ENCODE results near the gene MLIP. TPM values are rescaled to one million over a fixed set of nuclear protein-coding genes. Genes with fewer than 3 reads are reported as not detected.

The MLIP gene
- total and polyA plus RNA-seq, 2 experiments from 2014 or later = not detected

DNA sequence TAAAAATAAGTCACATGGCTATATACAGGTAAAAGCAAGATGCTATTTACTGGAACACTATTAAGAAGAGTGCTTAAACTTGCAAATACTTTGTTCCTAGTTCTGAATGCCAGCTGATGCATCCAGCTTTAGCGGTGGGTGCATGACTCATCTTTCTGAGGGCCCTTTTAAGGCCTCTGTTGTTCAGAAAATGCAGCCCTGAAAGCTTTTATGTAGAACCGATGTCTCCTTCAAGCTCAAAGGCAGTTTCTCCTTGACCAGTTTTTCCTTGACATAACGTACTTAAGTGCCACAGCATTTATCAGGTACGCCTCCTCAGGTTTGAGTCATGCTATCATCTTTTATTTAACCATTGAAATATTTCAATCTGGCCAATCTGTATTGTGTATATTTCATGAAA, 82.8 kb downstream of the MLIP start:
- no peaks in the 10 kb centered on the region for H3K9me2 ChIP-seq (ENCODE audit: insufficient read depth)
- no peaks in the 10 kb centered on the region for H3K36me3 ChIP-seq (ENCODE audit: insufficient read depth)
- H4K20me1 ChIP-seq (replicated peaks; ENCODE audit: insufficient read depth) = no peaks in the 10 kb centered on the region
- peak; percentile 68 for ATAC-seq
- no peak overlapping the region for H3K4me3 ChIP-seq
- H3K4me2 ChIP-seq = no peak overlapping the region
- Mint-ChIP-seq H3K4me1 (peaks cover 15% of the 10 kb centered on the region), H3K9me3 (no peaks in the 10 kb centered on the region), H3K27ac (no peak overlapping the region), H3K4me3 (no peak overlapping the region), H3K36me3 (ENCODE audit: low read depth) (no peaks in the 10 kb centered on the region), H3K27me3 (ENCODE audit: insufficient read depth, low read depth, poor library complexity) (no peaks in the 10 kb centered on the region)
- H3K27me3 ChIP-seq (ENCODE audit: insufficient read depth) = no peaks in the 10 kb centered on the region
- no peak overlapping the region for H2AFZ ChIP-seq
- H3K27ac ChIP-seq (ENCODE audit: low read depth) = no peak overlapping the region
- DNase-seq (ENCODE audit: low spot score) = peak; percentile 23
- no peaks in the 10 kb centered on the region for H3F3A ChIP-seq (replicated peaks; ENCODE audit: low read depth)
- H3K79me2 ChIP-seq (replicated peaks; ENCODE audit: insufficient read depth) = no peaks in the 10 kb centered on the region
- TF ChIP-seq EZH2phosphoT487 (IDR thresholded peaks at IDR 0.05; ENCODE audit: unreplicated experiment) (no peak), ZNF114 (CRISPR knock-in tag; IDR thresholded peaks at IDR 0.05) (no peak), STAT1 (IDR thresholded peaks at IDR 0.05; ENCODE audit: unreplicated experiment) (no peak), CREB1 (CRISPR knock-in tag; IDR thresholded peaks at IDR 0.05; ENCODE audit: low read depth) (no peak), EZH2 (IDR thresholded peaks at IDR 0.05; ENCODE audit: low read depth, unreplicated experiment) (no peak)
- TF ChIP-seq, protein P1, sequence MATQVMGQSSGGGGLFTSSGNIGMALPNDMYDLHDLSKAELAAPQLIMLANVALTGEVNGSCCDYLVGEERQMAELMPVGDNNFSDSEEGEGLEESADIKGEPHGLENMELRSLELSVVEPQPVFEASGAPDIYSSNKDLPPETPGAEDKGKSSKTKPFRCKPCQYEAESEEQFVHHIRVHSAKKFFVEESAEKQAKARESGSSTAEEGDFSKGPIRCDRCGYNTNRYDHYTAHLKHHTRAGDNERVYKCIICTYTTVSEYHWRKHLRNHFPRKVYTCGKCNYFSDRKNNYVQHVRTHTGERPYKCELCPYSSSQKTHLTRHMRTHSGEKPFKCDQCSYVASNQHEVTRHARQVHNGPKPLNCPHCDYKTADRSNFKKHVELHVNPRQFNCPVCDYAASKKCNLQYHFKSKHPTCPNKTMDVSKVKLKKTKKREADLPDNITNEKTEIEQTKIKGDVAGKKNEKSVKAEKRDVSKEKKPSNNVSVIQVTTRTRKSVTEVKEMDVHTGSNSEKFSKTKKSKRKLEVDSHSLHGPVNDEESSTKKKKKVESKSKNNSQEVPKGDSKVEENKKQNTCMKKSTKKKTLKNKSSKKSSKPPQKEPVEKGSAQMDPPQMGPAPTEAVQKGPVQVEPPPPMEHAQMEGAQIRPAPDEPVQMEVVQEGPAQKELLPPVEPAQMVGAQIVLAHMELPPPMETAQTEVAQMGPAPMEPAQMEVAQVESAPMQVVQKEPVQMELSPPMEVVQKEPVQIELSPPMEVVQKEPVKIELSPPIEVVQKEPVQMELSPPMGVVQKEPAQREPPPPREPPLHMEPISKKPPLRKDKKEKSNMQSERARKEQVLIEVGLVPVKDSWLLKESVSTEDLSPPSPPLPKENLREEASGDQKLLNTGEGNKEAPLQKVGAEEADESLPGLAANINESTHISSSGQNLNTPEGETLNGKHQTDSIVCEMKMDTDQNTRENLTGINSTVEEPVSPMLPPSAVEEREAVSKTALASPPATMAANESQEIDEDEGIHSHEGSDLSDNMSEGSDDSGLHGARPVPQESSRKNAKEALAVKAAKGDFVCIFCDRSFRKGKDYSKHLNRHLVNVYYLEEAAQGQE (IDR thresholded peaks at IDR 0.05; ENCODE audit: unreplicated experiment) = no peak
- TF ChIP-seq, protein P2, sequence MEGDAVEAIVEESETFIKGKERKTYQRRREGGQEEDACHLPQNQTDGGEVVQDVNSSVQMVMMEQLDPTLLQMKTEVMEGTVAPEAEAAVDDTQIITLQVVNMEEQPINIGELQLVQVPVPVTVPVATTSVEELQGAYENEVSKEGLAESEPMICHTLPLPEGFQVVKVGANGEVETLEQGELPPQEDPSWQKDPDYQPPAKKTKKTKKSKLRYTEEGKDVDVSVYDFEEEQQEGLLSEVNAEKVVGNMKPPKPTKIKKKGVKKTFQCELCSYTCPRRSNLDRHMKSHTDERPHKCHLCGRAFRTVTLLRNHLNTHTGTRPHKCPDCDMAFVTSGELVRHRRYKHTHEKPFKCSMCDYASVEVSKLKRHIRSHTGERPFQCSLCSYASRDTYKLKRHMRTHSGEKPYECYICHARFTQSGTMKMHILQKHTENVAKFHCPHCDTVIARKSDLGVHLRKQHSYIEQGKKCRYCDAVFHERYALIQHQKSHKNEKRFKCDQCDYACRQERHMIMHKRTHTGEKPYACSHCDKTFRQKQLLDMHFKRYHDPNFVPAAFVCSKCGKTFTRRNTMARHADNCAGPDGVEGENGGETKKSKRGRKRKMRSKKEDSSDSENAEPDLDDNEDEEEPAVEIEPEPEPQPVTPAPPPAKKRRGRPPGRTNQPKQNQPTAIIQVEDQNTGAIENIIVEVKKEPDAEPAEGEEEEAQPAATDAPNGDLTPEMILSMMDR (conservative IDR thresholded peaks at IDR 0.05; ENCODE audit: low read depth in 2 of 2) = no peak
- TF ChIP-seq, protein P3, sequence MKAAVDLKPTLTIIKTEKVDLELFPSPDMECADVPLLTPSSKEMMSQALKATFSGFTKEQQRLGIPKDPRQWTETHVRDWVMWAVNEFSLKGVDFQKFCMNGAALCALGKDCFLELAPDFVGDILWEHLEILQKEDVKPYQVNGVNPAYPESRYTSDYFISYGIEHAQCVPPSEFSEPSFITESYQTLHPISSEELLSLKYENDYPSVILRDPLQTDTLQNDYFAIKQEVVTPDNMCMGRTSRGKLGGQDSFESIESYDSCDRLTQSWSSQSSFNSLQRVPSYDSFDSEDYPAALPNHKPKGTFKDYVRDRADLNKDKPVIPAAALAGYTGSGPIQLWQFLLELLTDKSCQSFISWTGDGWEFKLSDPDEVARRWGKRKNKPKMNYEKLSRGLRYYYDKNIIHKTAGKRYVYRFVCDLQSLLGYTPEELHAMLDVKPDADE (IDR thresholded peaks at IDR 0.05) = no peak
- TF ChIP-seq, protein P4, sequence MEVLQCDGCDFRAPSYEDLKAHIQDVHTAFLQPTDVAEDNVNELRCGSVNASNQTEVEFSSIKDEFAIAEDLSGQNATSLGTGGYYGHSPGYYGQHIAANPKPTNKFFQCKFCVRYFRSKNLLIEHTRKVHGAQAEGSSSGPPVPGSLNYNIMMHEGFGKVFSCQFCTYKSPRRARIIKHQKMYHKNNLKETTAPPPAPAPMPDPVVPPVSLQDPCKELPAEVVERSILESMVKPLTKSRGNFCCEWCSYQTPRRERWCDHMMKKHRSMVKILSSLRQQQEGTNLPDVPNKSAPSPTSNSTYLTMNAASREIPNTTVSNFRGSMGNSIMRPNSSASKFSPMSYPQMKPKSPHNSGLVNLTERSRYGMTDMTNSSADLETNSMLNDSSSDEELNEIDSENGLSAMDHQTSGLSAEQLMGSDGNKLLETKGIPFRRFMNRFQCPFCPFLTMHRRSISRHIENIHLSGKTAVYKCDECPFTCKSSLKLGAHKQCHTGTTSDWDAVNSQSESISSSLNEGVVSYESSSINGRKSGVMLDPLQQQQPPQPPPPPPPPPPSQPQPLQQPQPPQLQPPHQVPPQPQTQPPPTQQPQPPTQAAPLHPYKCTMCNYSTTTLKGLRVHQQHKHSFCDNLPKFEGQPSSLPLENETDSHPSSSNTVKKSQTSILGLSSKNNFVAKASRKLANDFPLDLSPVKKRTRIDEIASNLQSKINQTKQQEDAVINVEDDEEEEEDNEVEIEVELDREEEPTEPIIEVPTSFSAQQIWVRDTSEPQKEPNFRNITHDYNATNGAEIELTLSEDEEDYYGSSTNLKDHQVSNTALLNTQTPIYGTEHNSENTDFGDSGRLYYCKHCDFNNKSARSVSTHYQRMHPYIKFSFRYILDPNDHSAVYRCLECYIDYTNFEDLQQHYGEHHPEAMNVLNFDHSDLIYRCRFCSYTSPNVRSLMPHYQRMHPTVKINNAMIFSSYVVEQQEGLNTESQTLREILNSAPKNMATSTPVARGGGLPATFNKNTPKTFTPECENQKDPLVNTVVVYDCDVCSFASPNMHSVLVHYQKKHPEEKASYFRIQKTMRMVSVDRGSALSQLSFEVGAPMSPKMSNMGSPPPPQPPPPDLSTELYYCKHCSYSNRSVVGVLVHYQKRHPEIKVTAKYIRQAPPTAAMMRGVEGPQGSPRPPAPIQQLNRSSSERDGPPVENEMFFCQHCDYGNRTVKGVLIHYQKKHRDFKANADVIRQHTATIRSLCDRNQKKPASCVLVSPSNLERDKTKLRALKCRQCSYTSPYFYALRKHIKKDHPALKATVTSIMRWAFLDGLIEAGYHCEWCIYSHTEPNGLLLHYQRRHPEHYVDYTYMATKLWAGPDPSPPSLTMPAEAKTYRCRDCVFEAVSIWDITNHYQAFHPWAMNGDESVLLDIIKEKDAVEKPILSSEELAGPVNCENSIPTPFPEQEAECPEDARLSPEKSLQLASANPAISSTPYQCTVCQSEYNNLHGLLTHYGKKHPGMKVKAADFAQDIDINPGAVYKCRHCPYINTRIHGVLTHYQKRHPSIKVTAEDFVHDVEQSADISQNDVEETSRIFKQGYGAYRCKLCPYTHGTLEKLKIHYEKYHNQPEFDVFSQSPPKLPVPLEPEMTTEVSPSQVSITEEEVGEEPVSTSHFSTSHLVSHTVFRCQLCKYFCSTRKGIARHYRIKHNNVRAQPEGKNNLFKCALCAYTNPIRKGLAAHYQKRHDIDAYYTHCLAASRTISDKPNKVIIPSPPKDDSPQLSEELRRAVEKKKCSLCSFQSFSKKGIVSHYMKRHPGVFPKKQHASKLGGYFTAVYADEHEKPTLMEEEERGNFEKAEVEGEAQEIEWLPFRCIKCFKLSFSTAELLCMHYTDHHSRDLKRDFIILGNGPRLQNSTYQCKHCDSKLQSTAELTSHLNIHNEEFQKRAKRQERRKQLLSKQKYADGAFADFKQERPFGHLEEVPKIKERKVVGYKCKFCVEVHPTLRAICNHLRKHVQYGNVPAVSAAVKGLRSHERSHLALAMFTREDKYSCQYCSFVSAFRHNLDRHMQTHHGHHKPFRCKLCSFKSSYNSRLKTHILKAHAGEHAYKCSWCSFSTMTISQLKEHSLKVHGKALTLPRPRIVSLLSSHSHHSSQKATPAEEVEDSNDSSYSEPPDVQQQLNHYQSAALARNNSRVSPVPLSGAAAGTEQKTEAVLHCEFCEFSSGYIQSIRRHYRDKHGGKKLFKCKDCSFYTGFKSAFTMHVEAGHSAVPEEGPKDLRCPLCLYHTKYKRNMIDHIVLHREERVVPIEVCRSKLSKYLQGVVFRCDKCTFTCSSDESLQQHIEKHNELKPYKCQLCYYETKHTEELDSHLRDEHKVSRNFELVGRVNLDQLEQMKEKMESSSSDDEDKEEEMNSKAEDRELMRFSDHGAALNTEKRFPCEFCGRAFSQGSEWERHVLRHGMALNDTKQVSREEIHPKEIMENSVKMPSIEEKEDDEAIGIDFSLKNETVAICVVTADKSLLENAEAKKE (CRISPR knock-in tag; IDR thresholded peaks at IDR 0.05) = no peak
- peaks cover 11% of the 10 kb centered on the region; the same call in 1 of the 2 replicates for H3K4me1 ChIP-seq (ENCODE audit: insufficient read depth)
